Stimulated activated CD8-positive, alpha-beta memory T cell treated with anti-CD3 and anti-CD28 coated beads, Interleukin-15, amount 100 ng/mL, for 1 hour (primary cell): ENCODE measurements around the gene WWOX.

Source experiments
- DNase-seq: peaks from one replicate; pipeline ENCODE4 v3.0.0-alpha.2; 2020; ENCODE audit warnings: low read depth

Gene WWOX

DNA sequence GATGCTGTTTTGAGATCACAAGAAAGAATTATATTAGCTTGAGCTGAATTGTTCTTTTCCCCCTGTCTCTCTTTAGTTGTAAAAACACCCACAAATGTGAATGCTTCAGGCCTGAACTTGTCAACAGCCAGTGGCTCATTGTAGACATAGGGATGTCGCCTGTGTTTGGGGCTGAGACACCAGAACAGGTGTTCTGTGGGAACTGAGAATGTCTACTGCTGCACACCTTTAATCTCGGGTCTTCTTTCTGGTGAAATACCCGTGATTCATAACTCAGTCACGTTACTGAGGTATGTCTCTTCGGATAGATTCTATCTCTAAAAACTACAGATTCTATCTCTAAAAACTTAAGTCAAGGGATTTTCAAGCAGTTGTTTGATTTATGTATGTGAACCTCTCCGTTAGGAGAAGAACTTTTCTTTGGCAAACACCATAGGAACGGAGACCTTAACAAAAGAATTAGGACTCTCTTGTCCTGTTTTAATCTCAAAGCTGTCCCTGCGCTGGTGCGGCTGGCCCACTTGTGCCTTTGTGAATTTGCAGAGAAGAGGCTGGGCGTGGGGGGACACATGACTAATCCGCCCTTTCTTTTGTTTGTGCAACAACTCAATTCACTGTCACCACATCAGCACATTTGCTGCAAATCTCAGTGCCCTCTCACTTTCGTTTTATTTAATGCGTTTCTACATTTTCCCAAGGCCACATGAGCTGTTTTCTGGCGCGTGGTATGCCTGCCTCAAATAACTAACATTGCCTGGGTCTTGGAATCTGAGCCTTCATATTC is 858.1 kb downstream of the WWOX start:
- no peak for DNase-seq

DNA sequence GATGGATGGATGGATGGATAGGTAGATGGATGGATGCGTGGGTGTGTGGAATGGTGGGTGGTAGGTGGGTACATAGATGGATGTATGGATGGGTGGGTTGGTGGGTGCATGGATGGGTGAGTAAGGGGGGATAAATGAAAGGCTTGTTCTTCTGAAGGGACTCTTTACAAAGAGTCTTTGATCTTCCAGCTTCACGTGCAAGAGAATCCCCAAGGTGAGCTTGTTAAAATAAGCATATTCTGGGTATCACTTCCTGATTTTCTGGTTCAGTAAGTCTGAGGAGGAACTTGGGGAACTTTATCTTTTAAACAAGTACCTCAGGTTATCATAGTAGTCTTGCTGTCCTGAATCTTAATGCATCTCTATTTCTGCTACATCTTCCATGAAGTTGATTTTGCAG is 862.0 kb downstream of the WWOX start:
- DNase-seq = no peak

GRCh38 chr16:78962457-78962929 is 863.0 kb downstream of the WWOX start:
- no peak for DNase-seq

DNA sequence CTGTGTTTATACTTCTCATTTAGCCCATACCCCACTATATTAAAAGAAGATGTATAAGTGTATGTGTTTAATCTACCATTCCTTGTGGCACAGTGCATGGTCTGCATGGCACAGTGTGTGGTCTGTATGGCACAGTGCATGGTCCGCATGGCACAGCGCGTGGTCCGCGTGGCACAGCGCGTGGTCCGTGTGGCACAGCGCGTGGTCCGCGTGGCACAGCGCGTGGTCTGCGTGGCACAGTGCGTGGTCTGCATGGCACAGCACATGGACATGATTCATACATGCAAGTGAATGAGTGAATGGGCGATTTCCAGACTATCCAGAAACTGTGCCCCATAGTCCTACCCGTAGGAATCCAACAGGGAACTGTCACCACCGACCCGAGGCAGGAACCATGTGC is 868.5 kb downstream of the WWOX start:
- no peak for DNase-seq

GRCh38 chr16:78969721-78970120 is 870.3 kb downstream of the WWOX start:
- no peak for DNase-seq

DNA sequence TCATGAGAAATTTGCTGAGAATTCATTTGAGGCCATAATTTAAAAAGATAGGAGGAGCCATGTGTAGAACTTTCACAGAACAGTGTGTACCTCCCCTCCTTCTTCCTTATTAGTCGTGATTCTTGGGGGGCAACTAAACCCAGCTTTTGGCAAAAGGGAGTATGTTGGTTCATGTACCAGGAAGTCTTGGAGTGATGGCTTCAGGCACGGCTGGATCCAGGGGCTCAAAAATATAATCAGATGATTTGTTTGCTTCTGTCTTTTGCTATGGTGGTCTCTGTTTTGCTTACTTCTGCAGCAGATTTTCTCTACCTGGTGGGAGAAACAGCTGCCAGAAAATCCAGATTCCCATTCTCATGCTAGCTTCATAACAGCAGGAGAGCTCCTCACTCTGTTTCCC is 871.2 kb downstream of the WWOX start:
- DNase-seq = no peak

- no peak for DNase-seq
Observed at GRCh38 chr16:78972006-78972405, 872.6 kb downstream of the WWOX start.

DNA sequence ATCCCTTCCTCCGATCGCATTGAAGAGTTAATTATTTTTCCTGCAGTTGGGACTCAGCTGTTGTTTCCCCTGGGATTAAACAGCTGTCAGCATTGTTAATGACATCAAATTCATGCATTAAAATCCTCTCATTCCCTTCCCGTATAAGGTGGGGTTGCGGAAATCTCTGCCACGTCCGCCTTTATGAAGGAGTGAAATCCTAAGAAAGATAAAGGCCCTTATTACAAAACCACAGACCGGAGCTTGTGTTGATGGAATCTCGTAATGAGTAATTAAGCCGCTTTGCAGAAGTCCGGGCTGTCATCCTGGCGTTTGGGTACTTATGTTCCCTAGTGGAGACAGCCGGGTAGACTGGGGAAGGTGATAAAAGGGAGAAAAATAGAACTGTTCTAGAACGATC is 873.5 kb downstream of the WWOX start:
- no peak for DNase-seq

DNA sequence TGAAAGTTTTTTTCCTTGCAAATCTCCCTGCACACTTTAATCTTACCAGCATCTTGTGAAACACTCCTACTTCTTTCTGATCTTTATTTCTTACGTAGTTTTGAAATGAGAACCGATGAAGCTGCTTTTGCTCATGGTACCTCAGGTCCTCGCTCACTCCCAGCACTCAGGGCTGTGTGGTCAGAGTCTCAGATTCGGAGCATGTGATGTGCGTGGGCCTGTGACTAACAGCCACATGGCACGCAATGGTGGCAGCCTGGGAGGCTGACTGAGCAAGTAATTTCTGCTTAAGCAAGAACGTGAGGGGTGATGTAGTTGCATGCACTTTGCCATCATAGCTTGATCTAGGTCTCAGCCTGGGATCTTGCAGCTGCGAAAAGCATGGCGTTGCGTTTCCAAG is 876.8 kb downstream of the WWOX start:
- no peak for DNase-seq

GRCh38 chr16:78980825-78981224 is 881.4 kb downstream of the WWOX start:
- no peak for DNase-seq

- DNase-seq = no peak
Observed at GRCh38 chr16:78982096-78982744, 882.8 kb downstream of the WWOX start.

DNA sequence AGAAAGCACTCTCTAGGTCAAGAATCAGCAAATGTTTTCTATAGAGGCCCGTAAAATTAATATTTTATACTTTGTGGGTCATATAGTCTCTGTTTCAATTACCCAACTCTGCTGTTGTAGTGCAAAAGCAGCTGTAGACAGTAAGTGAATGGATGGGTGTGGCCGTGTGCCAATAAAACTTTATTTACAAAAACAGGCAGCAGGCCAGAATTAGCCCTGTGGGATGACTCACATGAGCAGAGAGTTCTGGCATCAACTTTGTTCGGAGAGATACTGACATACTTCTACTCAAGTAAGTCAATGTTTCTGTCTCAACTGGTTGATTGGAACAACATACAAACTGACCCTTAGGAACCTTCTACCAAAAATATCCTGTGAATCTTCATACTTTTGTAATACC is 884.9 kb downstream of the WWOX start:
- DNase-seq = no peak

DNA sequence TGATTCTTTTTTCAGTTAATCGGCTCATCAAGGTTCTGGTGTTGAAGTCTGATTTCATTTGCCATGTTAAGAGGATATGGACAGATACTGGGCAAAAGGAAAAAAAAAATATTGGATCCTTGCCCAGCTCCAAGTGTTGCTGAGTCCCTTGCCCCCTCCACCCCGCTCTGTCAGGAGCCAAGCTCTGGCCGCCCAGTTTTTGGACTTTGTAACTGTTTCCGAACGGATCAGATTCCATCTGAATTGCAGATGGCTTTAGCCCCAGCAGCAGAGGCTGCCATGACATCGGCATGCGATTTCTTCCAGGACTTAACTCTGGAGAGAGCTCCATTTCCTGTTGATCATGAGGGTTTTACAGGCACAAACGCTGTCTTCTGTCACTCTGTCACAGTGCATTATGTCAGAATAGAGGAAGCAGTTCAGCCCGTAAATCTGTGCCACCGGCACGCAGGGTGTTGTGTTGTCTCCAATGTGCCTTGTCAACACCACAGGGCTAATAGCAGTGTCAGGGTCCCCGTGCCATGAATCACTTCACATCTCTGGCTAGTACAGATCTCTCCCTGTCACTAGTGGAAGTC is 885.5 kb downstream of the WWOX start:
- DNase-seq = no peak

DNA sequence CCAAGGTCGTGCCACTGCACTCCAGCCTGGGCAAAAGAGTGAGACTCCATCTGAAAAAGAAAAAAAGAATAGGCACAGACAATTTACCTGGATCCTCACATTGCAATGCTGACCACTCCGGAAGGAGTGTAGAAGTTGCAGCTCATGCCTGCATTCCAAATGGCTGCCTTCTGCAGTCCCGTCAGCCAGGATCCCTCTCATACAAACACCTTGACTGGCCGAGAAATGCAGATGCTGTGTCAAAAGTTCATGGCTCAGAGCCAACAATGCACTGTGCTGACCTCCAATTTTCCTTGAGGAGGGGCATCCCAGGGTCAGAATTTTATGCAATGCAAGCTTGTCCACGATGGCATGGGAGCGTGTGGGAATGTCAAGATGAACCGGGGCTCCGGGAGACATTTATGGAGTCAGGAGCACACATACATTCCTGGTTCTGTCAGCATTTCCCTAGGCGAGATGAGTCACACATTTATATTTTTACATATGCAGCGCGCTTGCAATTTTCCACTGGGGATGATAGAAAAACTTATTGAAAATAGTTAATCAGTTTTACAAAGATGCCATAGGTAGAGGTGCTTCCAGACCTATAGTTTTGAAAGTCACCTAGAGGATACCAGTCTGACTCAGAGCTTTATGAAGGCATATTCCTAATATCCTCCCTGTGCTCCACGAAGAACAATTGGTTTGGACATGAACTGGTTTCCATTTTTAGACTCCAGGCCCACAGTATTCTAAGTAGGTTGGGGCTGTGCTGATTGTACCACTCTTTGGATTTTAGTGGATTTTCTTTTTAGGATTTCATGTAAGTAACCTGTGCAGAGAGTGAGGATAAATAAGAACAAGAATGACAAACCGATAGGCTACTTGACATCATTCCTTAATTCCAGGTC is 886.5 kb downstream of the WWOX start:
- no peak for DNase-seq

- no peak for DNase-seq
Observed at GRCh38 chr16:78987666-78988065, 888.2 kb downstream of the WWOX start.

GRCh38 chr16:78988361-78988969 is 889.0 kb downstream of the WWOX start:
- no peak for DNase-seq

GRCh38 chr16:78990309-78990701 is 890.9 kb downstream of the WWOX start:
- DNase-seq = no peak

GRCh38 chr16:78992001-78992400 is 892.5 kb downstream of the WWOX start:
- no peak for DNase-seq

DNA sequence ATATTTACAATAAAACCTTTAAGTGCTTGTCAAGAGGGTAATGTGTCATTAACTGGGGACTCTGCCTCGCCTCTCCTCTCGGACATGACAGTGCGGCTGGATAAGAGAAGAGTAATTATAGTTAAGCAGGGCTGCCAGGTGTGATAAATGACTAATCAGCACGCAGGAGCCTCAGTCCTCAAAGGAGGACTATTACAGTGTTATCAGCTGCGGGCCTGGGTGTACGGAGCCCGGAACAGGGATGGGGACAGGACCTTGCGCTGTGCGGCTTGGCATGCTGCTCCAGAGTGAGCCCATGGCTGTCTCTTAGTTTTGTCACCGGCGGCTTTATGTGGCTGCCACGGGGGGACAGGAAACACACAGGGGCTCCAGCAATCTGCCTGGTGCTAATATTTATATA is 893.9 kb downstream of the WWOX start:
- DNase-seq = no peak

DNA sequence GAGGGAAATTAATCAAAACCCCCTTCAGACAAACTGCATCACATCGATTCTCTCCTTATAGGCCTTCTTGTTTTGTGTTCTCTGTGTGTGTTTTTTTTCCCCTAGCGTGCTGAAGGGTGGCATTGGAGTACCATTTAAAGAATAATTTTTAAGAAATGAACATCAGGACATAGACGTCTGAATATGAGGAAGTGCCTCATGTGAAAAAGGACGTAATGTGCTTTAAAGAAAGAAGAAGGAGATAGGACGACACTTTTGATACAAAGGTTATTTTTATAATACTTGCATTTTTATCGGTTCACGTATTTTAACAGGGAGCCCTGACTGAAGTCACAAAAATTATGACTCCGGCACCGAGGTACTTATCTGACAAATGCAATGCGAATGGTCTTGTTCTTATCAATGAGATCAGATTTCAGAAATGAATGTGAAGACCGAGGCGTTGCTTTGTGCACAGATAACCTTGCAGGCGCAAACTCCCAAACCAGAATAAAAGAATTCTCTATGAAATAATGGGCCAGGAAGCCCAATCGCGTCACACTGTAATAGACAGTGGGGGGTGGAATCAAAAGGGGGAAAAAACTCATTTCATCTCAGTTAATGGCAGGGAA is 894.8 kb downstream of the WWOX start:
- DNase-seq = no peak

GRCh38 chr16:78995441-78995840 is 896.0 kb downstream of the WWOX start:
- no peak for DNase-seq

DNA sequence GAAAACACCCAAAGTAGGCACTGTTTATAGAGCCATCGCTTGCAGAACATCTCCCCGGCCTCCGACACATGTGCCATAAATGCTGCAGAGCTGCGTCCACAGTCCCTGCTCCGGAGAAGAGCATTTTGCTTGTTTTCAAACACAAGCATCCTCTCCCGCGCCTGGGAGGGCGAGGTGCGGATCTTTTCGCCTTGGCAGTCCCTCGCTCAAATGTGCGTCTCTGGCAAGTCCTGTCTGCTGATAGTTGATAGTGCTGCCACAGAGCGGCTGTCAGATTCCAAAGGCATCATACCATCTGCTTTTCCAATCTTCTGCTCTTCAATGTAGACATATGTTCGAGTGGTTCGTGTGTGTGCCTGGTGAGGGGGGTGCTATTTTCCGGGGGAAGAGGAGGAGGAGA is 897.3 kb downstream of the WWOX start:
- no peak for DNase-seq
